Lower leg skin (tissue), 4 donors: ENCODE results near the gene XRRA1. TPM values are rescaled to one million over a fixed set of nuclear protein-coding genes. Genes with fewer than 3 reads are reported as not detected.

Experiments
- DNase-seq, 2 donors: peaks; one replicate each; pipeline ENCODE4 v3.0.0-alpha.2; 2019; ENCODE audit warnings: low spot score in 2 of 2
- H3K4me3 ChIP-seq: fragments of 200-600 bp; sonication (generic); 2 replicates; pipeline ENCODE4 v1.5.1; 2017; ENCODE audit warnings: mild to moderate bottlenecking, low read depth; ENCODE audit not compliant: poor library complexity, severe bottlenecking
- POLR2A ChIP-seq, 2 donors: fragments of 450-650 bp; IDR thresholded peaks; one replicate each; pipeline ENCODE4 v1.6.1; 2016 to 2017; ENCODE audit warnings: antibody characterized with exemption in 2 of 2, mild to moderate bottlenecking in 1 of 2, moderate library complexity in 1 of 2
- WGBS, 2 donors: methylation state at CpG; one replicate each; pipeline ENCODE4 v1.1.5; 2018; 5-methylcytosine and 5-hydroxymethylcytosine counted together
- intact Hi-C: fragments of 100-400 bp; cut with DNase I; formaldehyde crosslinking; loops from one replicate; pipeline ENCODE4 v1.15.0; 2023; ENCODE audit warnings: low total_unique reads
- total RNA-seq, 4 donors: library from RNA; depleted of rRNA; stranded (reverse); fragments of >200 nt; gene quantifications; one replicate each; pipeline ENCODE4 v1.1.0, GENCODE V29; 2016
- TF ChIP-seq, protein P1 (sequence below), 3 donors: fragments of 450-650 bp; IDR thresholded peaks; one replicate each; pipeline ENCODE4 v1.5.1; 2016; ENCODE audit warnings: antibody characterized with exemption in 3 of 3, mild to moderate bottlenecking in 3 of 3, moderate library complexity in 2 of 3

XRRA1 gene
- total RNA-seq, 4 donors from 2014 or later: 7.0 to 17.4 (median 13.2) TPM

DNA sequence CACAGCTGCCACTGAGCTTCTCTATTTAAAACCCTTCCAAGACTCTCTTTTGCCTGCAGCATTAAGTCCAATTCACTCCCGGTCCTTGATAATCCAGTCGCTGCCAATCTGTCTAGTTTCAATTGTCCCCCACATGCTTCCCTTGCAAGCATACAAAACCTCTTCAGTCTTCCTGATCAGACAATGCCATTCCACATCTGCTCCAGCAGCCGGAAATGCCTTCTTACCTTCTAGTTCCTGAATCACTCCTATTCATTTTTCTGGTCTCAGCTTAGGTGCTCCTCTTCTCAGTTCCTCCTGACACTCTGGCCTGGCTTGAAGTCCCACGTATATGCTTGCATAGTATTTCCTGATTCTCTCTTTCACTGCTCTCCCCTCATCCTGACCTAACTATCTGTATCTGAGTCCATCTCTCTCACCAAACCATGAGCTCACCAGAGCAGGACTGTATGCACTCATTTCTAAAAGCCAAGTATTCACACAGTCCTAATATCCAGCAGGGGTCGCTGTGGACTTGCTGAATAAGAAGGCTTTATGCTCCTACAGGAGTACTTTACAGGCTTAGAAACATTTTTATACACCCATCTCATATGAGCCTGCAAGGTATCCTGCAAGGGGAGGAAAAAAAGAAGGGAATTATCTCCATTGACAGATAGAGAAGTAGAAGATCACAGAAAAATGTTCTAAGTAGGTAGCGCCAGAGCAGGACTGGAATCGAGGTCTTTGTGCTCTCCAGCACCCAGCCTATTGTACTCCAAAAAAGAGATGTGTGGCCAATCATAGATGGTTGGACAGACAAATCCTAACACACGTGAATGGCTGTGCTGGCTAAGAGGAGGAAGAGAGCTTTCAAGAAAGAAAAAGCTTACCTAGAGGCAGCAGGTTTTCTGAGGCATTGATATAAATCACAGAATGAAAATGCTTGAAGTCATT, 19.2 kb downstream of the XRRA1 start:
- H3K4me3 ChIP-seq: no peak overlapping the region
- intact Hi-C loops: loop anchor here (5.0 kb wide), 1 partner anchor 103 kb away; no protein-coding TSS in a partner anchor
- DNase-seq: peak in 1 of 2 donors; percentile 74
- 61 to 70% methylated on average over 8 of the region's 8 CpGs for WGBS, 2 donors
- TF ChIP-seq POLR2A (IDR thresholded peaks at IDR 0.05): no peak
- TF ChIP-seq, protein P1, sequence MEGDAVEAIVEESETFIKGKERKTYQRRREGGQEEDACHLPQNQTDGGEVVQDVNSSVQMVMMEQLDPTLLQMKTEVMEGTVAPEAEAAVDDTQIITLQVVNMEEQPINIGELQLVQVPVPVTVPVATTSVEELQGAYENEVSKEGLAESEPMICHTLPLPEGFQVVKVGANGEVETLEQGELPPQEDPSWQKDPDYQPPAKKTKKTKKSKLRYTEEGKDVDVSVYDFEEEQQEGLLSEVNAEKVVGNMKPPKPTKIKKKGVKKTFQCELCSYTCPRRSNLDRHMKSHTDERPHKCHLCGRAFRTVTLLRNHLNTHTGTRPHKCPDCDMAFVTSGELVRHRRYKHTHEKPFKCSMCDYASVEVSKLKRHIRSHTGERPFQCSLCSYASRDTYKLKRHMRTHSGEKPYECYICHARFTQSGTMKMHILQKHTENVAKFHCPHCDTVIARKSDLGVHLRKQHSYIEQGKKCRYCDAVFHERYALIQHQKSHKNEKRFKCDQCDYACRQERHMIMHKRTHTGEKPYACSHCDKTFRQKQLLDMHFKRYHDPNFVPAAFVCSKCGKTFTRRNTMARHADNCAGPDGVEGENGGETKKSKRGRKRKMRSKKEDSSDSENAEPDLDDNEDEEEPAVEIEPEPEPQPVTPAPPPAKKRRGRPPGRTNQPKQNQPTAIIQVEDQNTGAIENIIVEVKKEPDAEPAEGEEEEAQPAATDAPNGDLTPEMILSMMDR (IDR thresholded peaks at IDR 0.05): no peak

DNA sequence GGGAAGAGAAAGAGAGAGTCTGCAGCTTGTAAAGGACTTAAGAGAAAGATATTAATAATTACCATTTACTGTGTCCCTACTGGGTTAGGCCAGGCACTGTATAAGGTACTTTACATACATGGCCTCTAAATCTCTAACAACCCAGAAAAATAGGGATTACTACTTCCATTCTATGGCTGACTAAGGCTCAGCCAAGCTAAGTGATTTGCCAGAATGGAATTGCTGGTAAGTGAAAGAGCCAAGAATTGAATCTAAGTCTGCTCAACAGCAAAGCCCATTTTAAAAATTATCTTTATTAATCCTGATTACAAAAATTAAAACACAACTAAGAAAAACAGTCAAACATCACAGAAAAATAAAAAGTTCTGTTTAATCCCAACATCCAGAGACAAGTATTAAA, 21.4 kb downstream of the XRRA1 start:
- H3K4me3 ChIP-seq: no peak overlapping the region
- TF ChIP-seq POLR2A (IDR thresholded peaks at IDR 0.05): no peak
- TF ChIP-seq, protein P1 (IDR thresholded peaks at IDR 0.05): no peak
- intact Hi-C loops: no loop called here
- DNase-seq: no peak

DNA sequence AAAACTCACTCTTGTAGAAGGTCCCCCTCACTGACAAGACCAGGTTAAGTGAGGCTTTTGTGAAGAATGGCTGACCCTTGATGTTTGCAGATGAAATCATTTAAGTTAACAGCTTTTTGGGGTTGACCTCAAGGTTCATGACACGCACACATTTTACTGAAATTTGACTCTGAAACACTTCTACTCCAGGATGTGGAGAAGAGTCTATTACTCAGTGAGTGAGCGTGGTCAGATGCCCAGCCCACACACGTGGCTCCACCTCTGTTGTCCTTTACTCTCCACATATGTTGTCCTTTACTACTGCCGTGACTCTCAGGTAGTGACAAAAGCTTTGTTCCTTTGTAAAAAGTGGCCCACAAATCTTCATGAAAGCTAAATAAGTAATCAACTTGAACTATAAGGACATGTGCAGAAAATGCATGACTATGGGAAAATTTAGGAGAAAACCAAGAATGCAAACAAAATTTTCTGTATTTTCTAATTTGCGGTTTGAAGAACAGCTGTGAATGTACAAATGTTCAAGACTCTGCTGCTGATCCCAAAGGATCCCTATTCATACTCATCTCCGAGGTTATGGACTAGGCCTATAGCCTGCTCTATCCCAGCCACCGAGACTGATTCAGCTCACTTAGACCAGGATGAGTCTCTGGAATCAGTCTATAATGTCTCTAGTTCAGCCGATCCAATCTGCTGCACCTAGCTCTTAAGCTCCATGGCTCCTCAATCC, 22.4 kb downstream of the XRRA1 start:
- intact Hi-C loops: no loop called here
- no peak for DNase-seq
- 86 to 93% methylated on average over 8 of the region's 8 CpGs for WGBS, 2 donors
- no peak overlapping the region for H3K4me3 ChIP-seq
- TF ChIP-seq, protein P1 (IDR thresholded peaks at IDR 0.05): no peak
- TF ChIP-seq POLR2A (IDR thresholded peaks at IDR 0.05): no peak

DNA sequence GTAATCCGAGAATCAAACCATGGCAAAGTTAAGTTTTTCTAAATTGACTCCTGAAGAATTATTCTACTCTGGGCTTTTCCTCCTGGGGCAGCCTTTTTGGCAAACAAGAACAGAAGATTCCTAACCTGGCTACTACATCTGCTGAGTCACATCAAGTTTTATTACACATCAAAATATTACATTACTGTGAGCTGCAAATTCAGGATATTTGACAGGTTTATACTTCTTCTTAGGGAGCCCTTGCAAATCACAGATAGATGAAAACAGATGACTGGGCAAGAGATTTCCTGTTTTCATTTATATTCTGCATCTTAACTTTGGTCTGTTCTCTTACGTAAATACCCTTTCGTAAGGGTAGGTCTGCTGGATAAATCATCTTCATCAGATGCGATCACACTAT, 23.6 kb downstream of the XRRA1 start:
- 84 to 85% methylated on average over 4 of the region's 4 CpGs for WGBS, 2 donors
- no peak for DNase-seq
- no peak overlapping the region for H3K4me3 ChIP-seq
- intact Hi-C loops: no loop called here
- TF ChIP-seq, protein P1 (IDR thresholded peaks at IDR 0.05): no peak
- TF ChIP-seq POLR2A (IDR thresholded peaks at IDR 0.05): no peak

DNA sequence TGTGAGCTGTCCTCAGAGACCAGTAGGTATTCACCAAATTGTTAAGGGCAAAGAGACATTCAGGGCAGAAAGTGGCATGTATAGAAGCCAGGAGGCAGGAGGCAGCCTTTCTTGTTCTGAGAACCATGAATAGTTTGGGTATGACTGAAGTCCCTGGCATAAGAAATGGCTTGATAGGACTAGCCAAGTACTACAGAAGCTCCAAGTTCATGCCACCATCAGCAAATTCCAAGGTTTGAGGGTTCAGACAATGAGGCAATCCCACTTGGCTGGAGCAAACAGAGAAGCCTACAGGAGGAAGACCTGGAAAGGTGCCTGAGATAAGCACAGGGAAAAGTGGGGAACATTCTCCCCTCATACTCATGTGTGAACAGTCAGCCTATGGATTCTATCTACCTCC, 25.8 kb downstream of the XRRA1 start:
- no peak overlapping the region for H3K4me3 ChIP-seq
- TF ChIP-seq, protein P1 (IDR thresholded peaks at IDR 0.05): no peak
- TF ChIP-seq POLR2A (IDR thresholded peaks at IDR 0.05): no peak
- DNase-seq: no peak
- intact Hi-C loops: no loop called here
